Activated T-cell treated with anti-CD3 and anti-CD28 coated beads, Interleukin-2, amount 50 U/mL, for 4 hours (primary cell): ENCODE measurements around the gene IFRD2. TPM values are rescaled to one million over a fixed set of nuclear protein-coding genes. Genes with fewer than 3 reads are reported as not detected.

Source experiments
- ATAC-seq, 2 donors: fragments of 200-7000 bp; cut with Tn5 transposase; one replicate each; pipeline ENCODE4 v1.10.0; 2021
- DNase-seq: peaks from one replicate; pipeline ENCODE4 v3.0.0-alpha.2; 2020
- H3K27me3 Mint-ChIP-seq: one replicate; pipeline ENCODE4 v1.8.0; 2021; ENCODE audit warnings: low read depth, mixed read lengths
- H3K36me3 Mint-ChIP-seq: one replicate; pipeline ENCODE4 v1.8.0; 2022; ENCODE audit warnings: mixed read lengths; ENCODE audit not compliant: insufficient read depth
- H3K4me1 Mint-ChIP-seq: one replicate; pipeline ENCODE4 v1.8.0; 2021; ENCODE audit warnings: low read depth, mixed read lengths
- H3K4me3 Mint-ChIP-seq: one replicate; pipeline ENCODE4 v1.8.0; 2021; ENCODE audit warnings: mild to moderate bottlenecking, moderate library complexity, mixed read lengths
- H3K9me3 Mint-ChIP-seq: one replicate; pipeline ENCODE4 v1.8.0; 2021; ENCODE audit warnings: mixed read lengths
- total RNA-seq, 3 donors: library from RNA; stranded (reverse); gene quantifications; one replicate each; pipeline ENCODE4 v1.2.1, GENCODE V29; 2021

Gene IFRD2
- total RNA-seq, 3 donors from 2014 or later, result 339 to 366 (median 341) TPM

GRCh38 chr3:50299929-50300680 is 7.9 kb upstream of the IFRD2 start:
- no peaks in the 10 kb centered on the region for H3K9me3 Mint-ChIP-seq
- H3K27me3 Mint-ChIP-seq, result no peaks in the 10 kb centered on the region
- no peaks in the 10 kb centered on the region for H3K36me3 Mint-ChIP-seq
- DNase-seq, result no peak
- no peak for ATAC-seq
- peaks cover 26% of the 10 kb centered on the region for H3K4me1 Mint-ChIP-seq
- peak overlapping the region; percentile 91 for H3K4me3 Mint-ChIP-seq

GRCh38 chr3:50299638-50299928 is 7.4 kb upstream of the IFRD2 start:
- Mint-ChIP-seq H3K4me3 (peak overlapping the region; percentile 91), H3K4me1 (peaks cover 22% of the 10 kb centered on the region), H3K36me3 (no peaks in the 10 kb centered on the region), H3K27me3 (no peaks in the 10 kb centered on the region), H3K9me3 (no peaks in the 10 kb centered on the region)
- ATAC-seq (no peak), DNase-seq (no peak)

- peak; percentile 88 to 91 for ATAC-seq
- Mint-ChIP-seq H3K4me3 (peak within 1 kb of the TSS; percentile 91), H3K36me3 (no peaks in the 10 kb centered on the region), H3K27me3 (no peaks in the 10 kb centered on the region), H3K4me1 (peaks cover 21% of the 10 kb centered on the region), H3K9me3 (no peaks in the 10 kb centered on the region)
- DNase-seq, result peak; percentile 99
Measured at GRCh38 chr3:50298836-50299637, 6.8 kb upstream of the IFRD2 start, which contains the start of the genes HYAL3 and NAA80. Gene HYAL3 (minus strand): TSS chr3:50299405. CDS start chr3:50295602, 3,803 bp downstream. Gene NAA80 (minus strand): TSS chr3:50299405. CDS start chr3:50297463, 1,942 bp downstream.

- H3K36me3 Mint-ChIP-seq, result no peaks in the 10 kb centered on the region
- no peak for DNase-seq
- no peaks in the 10 kb centered on the region for H3K9me3 Mint-ChIP-seq
- peak overlapping the region; percentile 91 for H3K4me3 Mint-ChIP-seq
- ATAC-seq, result no peak
- H3K4me1 Mint-ChIP-seq, result peaks cover 21% of the 10 kb centered on the region
- no peaks in the 10 kb centered on the region for H3K27me3 Mint-ChIP-seq
Measured at GRCh38 chr3:50297896-50298725, 5.9 kb upstream of the IFRD2 start.

- Mint-ChIP-seq H3K27me3 (no peaks in the 10 kb centered on the region), H3K9me3 (no peaks in the 10 kb centered on the region), H3K4me1 (peaks cover 29% of the 10 kb centered on the region), H3K36me3 (no peaks in the 10 kb centered on the region), H3K4me3 (peak overlapping the region; percentile 91)
- DNase-seq, result no peak
- no peak for ATAC-seq
Measured at GRCh38 chr3:50297384-50297775, 5.2 kb upstream of the IFRD2 start.

GRCh38 chr3:50296721-50297383 is 4.6 kb upstream of the IFRD2 start:
- Mint-ChIP-seq H3K27me3 (no peaks in the 10 kb centered on the region), H3K4me3 (peak overlapping the region; percentile 39), H3K9me3 (no peaks in the 10 kb centered on the region), H3K4me1 (peaks cover 29% of the 10 kb centered on the region), H3K36me3 (no peaks in the 10 kb centered on the region)
- ATAC-seq (no peak), DNase-seq (no peak)

- DNase-seq, result no peak
- no peaks in the 10 kb centered on the region for H3K9me3 Mint-ChIP-seq
- no peak overlapping the region for H3K4me3 Mint-ChIP-seq
- no peak for ATAC-seq
- H3K36me3 Mint-ChIP-seq, result peaks cover 5% of the 10 kb centered on the region
- H3K27me3 Mint-ChIP-seq, result no peaks in the 10 kb centered on the region
- H3K4me1 Mint-ChIP-seq, result peaks cover 31% of the 10 kb centered on the region
Measured at GRCh38 chr3:50295553-50296431, 3.6 kb upstream of the IFRD2 start.

- ATAC-seq (no peak), DNase-seq (no peak)
- Mint-ChIP-seq H3K9me3 (no peaks in the 10 kb centered on the region), H3K36me3 (peaks cover 11% of the 10 kb centered on the region), H3K4me1 (peaks cover 26% of the 10 kb centered on the region), H3K4me3 (no peak overlapping the region), H3K27me3 (no peaks in the 10 kb centered on the region)
Measured at GRCh38 chr3:50294492-50295403, 2.5 kb upstream of the IFRD2 start.

GRCh38 chr3:50294089-50294488 is 1.9 kb upstream of the IFRD2 start:
- ATAC-seq (no peak), DNase-seq (no peak)
- Mint-ChIP-seq H3K4me3 (no peak overlapping the region), H3K27me3 (no peaks in the 10 kb centered on the region), H3K9me3 (no peaks in the 10 kb centered on the region), H3K4me1 (peaks cover 24% of the 10 kb centered on the region), H3K36me3 (peaks cover 11% of the 10 kb centered on the region)

GRCh38 chr3:50293079-50293801 is 1.0 kb upstream of the IFRD2 start:
- ATAC-seq (no peak), DNase-seq (no peak)
- Mint-ChIP-seq H3K9me3 (no peaks in the 10 kb centered on the region), H3K27me3 (no peaks in the 10 kb centered on the region), H3K4me3 (peak overlapping the region; percentile 88), H3K36me3 (peaks cover 18% of the 10 kb centered on the region), H3K4me1 (peaks cover 21% of the 10 kb centered on the region)

- DNase-seq (no peak), ATAC-seq (no peak)
- Mint-ChIP-seq H3K4me3 (peak overlapping the region; percentile 88), H3K27me3 (no peaks in the 10 kb centered on the region), H3K9me3 (no peaks in the 10 kb centered on the region), H3K4me1 (peaks cover 17% of the 10 kb centered on the region), H3K36me3 (peaks cover 22% of the 10 kb centered on the region)
Measured at GRCh38 chr3:50290161-50290641, 2.0 kb downstream of the IFRD2 start.

GRCh38 chr3:50289130-50289529 is 3.1 kb downstream of the IFRD2 start:
- DNase-seq, result no peak
- Mint-ChIP-seq H3K36me3 (peaks cover 22% of the 10 kb centered on the region), H3K27me3 (no peaks in the 10 kb centered on the region), H3K4me3 (peak overlapping the region; percentile 88), H3K9me3 (no peaks in the 10 kb centered on the region), H3K4me1 (peaks cover 17% of the 10 kb centered on the region)
- ATAC-seq, result no peak
